Gastroesophageal sphincter (tissue), 4 donors: Measurements from ENCODE around the gene HAUS2. TPM values are rescaled to one million over a fixed set of nuclear protein-coding genes. Genes with fewer than 3 reads are reported as not detected.

Experiments
- ATAC-seq: fragments of 150-250 bp; one replicate; pipeline ENCODE4 v1.9.1; 2016; ENCODE audit warnings: mild to moderate bottlenecking, moderate library complexity
- H3K27ac ChIP-seq, 4 donors: fragments of 200-600 bp; sonication (generic) in 3 of 4; 1 replicate in 3 of 4; 2 replicates in 1 of 4; pipeline ENCODE4 v1.5.1; 2016 to 2019
- H3K27me3 ChIP-seq: fragments of 200-600 bp; sonication (generic); one replicate; pipeline ENCODE4 v1.5.1; 2019
- H3K36me3 ChIP-seq, 2 donors: fragments of 200-600 bp; sonication (generic); one replicate each; pipeline ENCODE4 v1.5.1; 2019; ENCODE audit warnings: control low read depth in 1 of 2
- H3K4me1 ChIP-seq, 3 donors: fragments of 200-600 bp; sonication (generic); 1 replicate in 2 of 3; 2 replicates in 1 of 3; pipeline ENCODE4 v1.5.1; 2016 to 2019; ENCODE audit warnings: control low read depth in 2 of 3
- H3K4me3 ChIP-seq, 2 donors: fragments of 200-600 bp; sonication (generic); one replicate each; pipeline ENCODE4 v1.5.1; 2019; ENCODE audit warnings: mild to moderate bottlenecking in 1 of 2, moderate library complexity in 1 of 2
- H3K9me3 ChIP-seq, 3 donors: fragments of 200-600 bp; sonication (generic); one replicate each; pipeline ENCODE4 v1.5.1; 2017 to 2019; ENCODE audit warnings: control low read depth in 2 of 3
- CTCF ChIP-seq, 4 experiments: fragments of 200-600 bp in 2 of 4; fragments of 450-650 bp in 2 of 4; sonication (generic) in 1 of 4; IDR thresholded peaks; one replicate each; pipeline ENCODE4 v1.5.1; 2017 to 2019; ENCODE audit warnings: antibody characterized with exemption in 4 of 4, mild to moderate bottlenecking in 2 of 4, moderate library complexity in 2 of 4
- EP300 ChIP-seq: sonication (generic); formaldehyde crosslinking; IDR thresholded peaks from one replicate; pipeline ENCODE4 v1.6.1; 2017; ENCODE audit warnings: antibody characterized with exemption, mild to moderate bottlenecking
- POLR2A ChIP-seq, 2 donors: fragments of 450-650 bp; IDR thresholded peaks; one replicate each; pipeline ENCODE4 v1.6.1; 2017; ENCODE audit warnings: antibody characterized with exemption in 2 of 2, mild to moderate bottlenecking in 2 of 2, moderate library complexity in 1 of 2
- POLR2AphosphoS5 ChIP-seq: sonication (generic); formaldehyde crosslinking; IDR thresholded peaks from one replicate; pipeline ENCODE4 v1.6.1; 2017; ENCODE audit warnings: antibody characterized with exemption
- WGBS, 2 donors: methylation state at CpG; one replicate each; pipeline ENCODE4 v1.1.5; 2018; ENCODE audit warnings: low coverage in 1 of 2; 5-methylcytosine and 5-hydroxymethylcytosine counted together
- total RNA-seq, 4 donors: library from RNA; depleted of rRNA; stranded (reverse); fragments of >200 nt; gene quantifications; one replicate each; pipeline ENCODE4 v1.1.0, GENCODE V29; 2016

HAUS2 gene
- total RNA-seq, 4 donors from 2014 or later = 15.3 to 42.2 (median 32.3) TPM

GRCh38 chr15:42523331-42523730 is 25.3 kb upstream of the HAUS2 start:
- no peak overlapping the region for H3K4me3 ChIP-seq
- no peak overlapping the region for H3K27ac ChIP-seq
- 91 to 100% methylated on average over 1 to 2 of the region's 2 CpGs for WGBS, 2 donors
- TF ChIP-seq POLR2AphosphoS5 (no peak), POLR2A (IDR thresholded peaks at IDR 0.05) (no peak), EP300 (no peak), CTCF (IDR thresholded peaks at IDR 0.05) (no peak)
- ATAC-seq = no peak
- H3K36me3 ChIP-seq = peaks cover 0 to 84% of the 10 kb centered on the region in 2 donors
- no peaks in the 10 kb centered on the region for H3K27me3 ChIP-seq
- H3K4me1 ChIP-seq = no peaks in the 10 kb centered on the region
- H3K9me3 ChIP-seq = no peaks in the 10 kb centered on the region

- TF ChIP-seq EP300 (no peak), CTCF (IDR thresholded peaks at IDR 0.05) (no peak), POLR2AphosphoS5 (no peak), POLR2A (IDR thresholded peaks at IDR 0.05) (no peak)
- H3K4me3 ChIP-seq = no peak overlapping the region
- no peaks in the 10 kb centered on the region for H3K27me3 ChIP-seq
- 84 to 93% methylated on average over 3 of the region's 3 CpGs for WGBS, 2 donors
- ATAC-seq = no peak
- H3K36me3 ChIP-seq = peaks cover 5 to 90% of the 10 kb centered on the region in 2 donors
- H3K9me3 ChIP-seq = no peaks in the 10 kb centered on the region
- H3K27ac ChIP-seq = no peak overlapping the region
- no peaks in the 10 kb centered on the region for H3K4me1 ChIP-seq
Observed at GRCh38 chr15:42528970-42529369, 19.7 kb upstream of the HAUS2 start.

- TF ChIP-seq EP300 = no peak
- no peak for TF ChIP-seq POLR2AphosphoS5
- no peak for TF ChIP-seq POLR2A (IDR thresholded peaks at IDR 0.05)
- no peak for TF ChIP-seq CTCF (IDR thresholded peaks at IDR 0.05)
- 90 to 100% methylated on average over 1 of the region's 1 CpG for WGBS, 2 donors
- peaks cover 5 to 92% of the 10 kb centered on the region in 2 donors for H3K36me3 ChIP-seq
- H3K27ac ChIP-seq = no peak overlapping the region
- no peak for ATAC-seq
- no peaks in the 10 kb centered on the region for H3K9me3 ChIP-seq
- no peaks in the 10 kb centered on the region for H3K4me1 ChIP-seq
- no peak overlapping the region for H3K4me3 ChIP-seq
- H3K27me3 ChIP-seq = no peaks in the 10 kb centered on the region
Observed at GRCh38 chr15:42533246-42533645, 15.4 kb upstream of the HAUS2 start.

GRCh38 chr15:42544853-42545629 is 3.6 kb upstream of the HAUS2 start:
- no peak overlapping the region for H3K27ac ChIP-seq
- H3K36me3 ChIP-seq = peaks cover 0 to 59% of the 10 kb centered on the region in 2 donors
- peaks cover 2 to 36% (median 8%) of the 10 kb centered on the region in 3 donors for H3K4me1 ChIP-seq
- no peak for TF ChIP-seq CTCF (IDR thresholded peaks at IDR 0.05)
- no peak for TF ChIP-seq EP300
- TF ChIP-seq POLR2AphosphoS5 = no peak
- no peak for TF ChIP-seq POLR2A (IDR thresholded peaks at IDR 0.05)
- no peaks in the 10 kb centered on the region for H3K9me3 ChIP-seq
- no peak for ATAC-seq
- WGBS, 2 donors = 82 to 86% methylated on average over 4 of the region's 4 CpGs
- H3K27me3 ChIP-seq = no peaks in the 10 kb centered on the region
- no peak overlapping the region for H3K4me3 ChIP-seq

GRCh38 chr15:42547918-42548248 is 755 bp upstream of the HAUS2 start:
- peak overlapping the region; percentile 57 to 76 for H3K4me3 ChIP-seq
- H3K4me1 ChIP-seq = peaks cover 2 to 45% (median 8%) of the 10 kb centered on the region in 3 donors
- H3K27me3 ChIP-seq = no peaks in the 10 kb centered on the region
- peaks cover 0 to 32% of the 10 kb centered on the region in 2 donors for H3K36me3 ChIP-seq
- no peaks in the 10 kb centered on the region for H3K9me3 ChIP-seq
- WGBS, 2 donors = 3% methylated on average over 3 to 5 of the region's 9 CpGs
- TF ChIP-seq POLR2A (IDR thresholded peaks at IDR 0.05) (no peak), POLR2AphosphoS5 (no peak), EP300 (no peak), CTCF (IDR thresholded peaks at IDR 0.05) (no peak)
- peak; percentile 5 for ATAC-seq
- peak overlapping the region; percentile 83 to 93 (median 90) for H3K27ac ChIP-seq
